ENCODE measurements around the gene RCAN2.

DNA sequence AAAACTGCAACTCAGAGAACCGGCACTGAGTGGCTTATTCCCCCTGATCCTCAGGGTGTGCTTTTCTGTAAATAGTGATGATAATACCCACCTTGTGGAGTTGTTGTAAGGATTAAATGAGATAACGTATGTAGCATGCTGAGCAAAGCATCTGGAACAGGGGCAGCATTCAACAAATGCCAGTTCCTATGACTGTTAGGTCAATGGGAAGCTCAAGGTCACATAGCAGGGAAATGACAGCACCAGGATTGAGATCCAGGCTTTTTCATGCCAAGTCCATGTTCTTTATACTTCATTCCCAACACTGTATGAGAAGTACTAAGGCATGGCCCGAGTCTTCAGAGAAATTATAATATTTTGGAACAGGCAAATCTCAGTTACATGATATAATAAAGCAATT is 5.1 kb downstream of the RCAN2 start:
- TF ChIP-seq CTCF (IDR thresholded peaks at IDR 0.05) (no peak), POLR2A (IDR thresholded peaks at IDR 0.05) (no peak)
